Glomerular visceral epithelial cell (primary cell): ENCODE results near the gene TROAP.
"Not testable (repeated sequence)": the region's sequence is repeated elsewhere in the genome, so short reads cannot be mapped to it uniquely, and the experiment has no call there.

ENCODE experiments used
- DNase-seq: peaks from one replicate; pipeline ENCODE4 v3.0.0-alpha.2; 2016; ENCODE audit errors: extremely low spot score

Gene TROAP

GRCh38 chr12:49330631-49331379 lies 7.8 kb downstream of the TROAP start:
- DNase-seq: no peak

- DNase-seq: peak; percentile 68
Measured at GRCh38 chr12:49331380-49332222, 8.5 kb downstream of the TROAP start.

DNA sequence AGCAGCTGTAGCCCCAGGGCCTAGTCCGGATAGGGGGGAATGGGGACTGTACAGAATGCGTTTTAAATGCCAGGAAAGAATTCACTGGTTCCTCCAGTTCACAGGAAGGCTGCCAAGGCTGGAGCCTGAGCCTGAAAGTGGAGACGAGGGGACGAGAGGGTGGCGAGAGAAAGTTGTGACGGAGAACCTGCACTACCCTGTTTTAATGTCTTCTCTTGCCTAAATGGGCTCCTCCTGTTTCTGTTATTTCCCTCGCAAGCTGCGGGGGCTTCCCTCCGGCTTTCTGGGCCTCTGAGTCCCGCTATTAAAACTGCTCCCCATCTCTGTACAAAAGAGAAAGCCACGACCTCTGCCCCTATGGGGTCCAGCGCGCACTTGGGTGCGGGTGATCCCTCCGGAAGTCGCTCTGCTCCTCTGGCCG lies 9.4 kb downstream of the TROAP start:
- DNase-seq: no peak

DNA sequence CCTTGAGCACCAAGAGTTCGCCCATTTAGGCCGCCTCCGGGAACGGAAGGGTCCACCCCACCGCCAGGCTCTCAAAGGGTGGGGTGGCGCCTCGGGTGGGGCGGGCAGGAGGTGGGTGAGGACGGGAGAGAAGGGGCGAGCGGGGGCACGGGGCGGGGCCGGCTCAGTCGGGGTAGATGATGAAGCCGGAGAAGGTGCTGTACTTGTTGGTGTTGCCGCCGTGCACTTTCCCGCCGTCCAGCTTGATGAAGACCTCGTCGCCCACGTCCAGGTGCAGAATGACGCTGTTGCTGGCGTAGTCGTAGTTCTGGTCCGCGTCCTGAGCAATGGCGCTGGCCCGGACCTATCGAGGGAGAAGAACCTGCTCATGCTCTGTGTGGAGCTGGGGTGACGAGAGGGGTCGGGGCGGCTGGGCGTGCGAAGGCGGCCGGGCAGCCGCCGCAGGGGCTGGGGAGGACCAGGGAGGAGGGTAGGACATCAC lies 9.9 kb downstream of the TROAP start:
- DNase-seq: no peak

DNA sequence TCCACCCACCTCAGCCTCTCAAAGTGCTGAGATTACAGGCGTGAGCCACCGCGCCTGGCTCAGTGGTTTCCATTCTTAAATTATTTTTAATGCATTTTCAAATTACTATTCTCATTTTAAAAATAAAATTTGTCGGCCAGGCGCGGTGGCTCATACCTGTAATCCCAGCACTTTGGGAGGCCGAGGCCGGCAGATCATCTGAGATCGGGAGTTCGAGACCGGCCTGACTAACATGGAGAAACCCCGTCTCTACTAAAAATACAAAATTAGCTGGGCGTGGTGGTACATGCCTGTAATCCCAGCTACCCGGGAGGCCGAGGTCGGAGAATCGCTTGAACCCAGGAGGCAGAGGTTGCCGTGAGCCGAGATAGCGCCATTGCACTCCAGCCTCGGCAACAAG lies 10.7 kb downstream of the TROAP start:
- not testable (repeated sequence) for DNase-seq

GRCh38 chr12:49334226-49334625 lies 11.2 kb downstream of the TROAP start:
- no peak for DNase-seq

GRCh38 chr12:49334681-49335080 lies 11.6 kb downstream of the TROAP start:
- DNase-seq: no peak

GRCh38 chr12:49335118-49335954 lies 12.3 kb downstream of the TROAP start:
- no peak for DNase-seq

GRCh38 chr12:49335955-49336644 lies 13.0 kb downstream of the TROAP start:
- DNase-seq: no peak

DNA sequence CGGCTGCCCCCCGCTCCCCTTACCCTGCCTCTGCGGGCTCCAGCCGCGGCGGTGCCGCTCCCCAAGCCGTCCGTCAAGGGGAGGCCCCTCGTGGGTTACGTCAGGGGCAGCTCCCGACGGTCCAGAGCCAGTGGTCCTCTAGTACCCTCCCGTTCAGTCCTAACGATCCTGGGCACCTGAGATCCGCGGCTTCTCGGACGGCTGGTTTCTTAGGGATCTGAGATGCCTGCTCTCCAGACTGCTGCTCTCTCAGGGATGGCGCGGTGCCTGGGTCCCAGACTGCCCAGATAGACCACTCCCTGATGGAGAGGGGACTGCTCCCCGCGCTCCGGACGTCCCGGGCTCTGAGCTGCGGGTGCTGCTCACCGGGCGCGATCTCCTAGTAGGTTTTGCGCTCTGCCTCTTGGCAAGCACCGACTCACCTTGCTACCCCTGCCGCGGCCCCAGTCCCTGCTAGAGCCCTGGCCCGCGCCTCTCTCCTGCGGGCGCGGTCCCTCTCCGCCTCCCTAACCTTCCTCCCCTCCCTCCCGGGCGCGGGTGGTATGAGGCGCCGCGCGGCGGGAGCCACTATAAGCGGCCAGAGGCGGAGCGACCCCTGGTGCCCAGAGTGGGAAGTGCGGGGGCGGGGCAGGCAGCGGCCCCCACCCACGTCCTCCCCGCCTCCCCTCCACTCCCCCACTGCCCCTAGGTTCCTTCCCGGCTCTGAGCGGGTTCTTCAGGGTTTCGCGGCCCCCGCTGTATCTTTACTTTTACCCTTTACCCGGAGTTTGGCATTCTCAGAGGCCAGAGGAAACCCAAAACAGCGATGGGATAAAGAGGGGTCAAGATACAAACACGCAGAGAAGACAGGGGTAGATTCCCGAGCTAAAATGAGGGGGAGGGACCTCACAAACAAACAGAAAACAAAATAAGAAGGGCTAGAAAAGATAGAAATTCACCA lies 13.9 kb downstream of the TROAP start, which contains the start of gene C1QL4:
TSS of gene C1QL4 (minus strand) at position 544 of the 940 bp plus-strand sequence. CDS start 711 bp downstream, outside the sequence.
- DNase-seq: peak; percentile 81

DNA sequence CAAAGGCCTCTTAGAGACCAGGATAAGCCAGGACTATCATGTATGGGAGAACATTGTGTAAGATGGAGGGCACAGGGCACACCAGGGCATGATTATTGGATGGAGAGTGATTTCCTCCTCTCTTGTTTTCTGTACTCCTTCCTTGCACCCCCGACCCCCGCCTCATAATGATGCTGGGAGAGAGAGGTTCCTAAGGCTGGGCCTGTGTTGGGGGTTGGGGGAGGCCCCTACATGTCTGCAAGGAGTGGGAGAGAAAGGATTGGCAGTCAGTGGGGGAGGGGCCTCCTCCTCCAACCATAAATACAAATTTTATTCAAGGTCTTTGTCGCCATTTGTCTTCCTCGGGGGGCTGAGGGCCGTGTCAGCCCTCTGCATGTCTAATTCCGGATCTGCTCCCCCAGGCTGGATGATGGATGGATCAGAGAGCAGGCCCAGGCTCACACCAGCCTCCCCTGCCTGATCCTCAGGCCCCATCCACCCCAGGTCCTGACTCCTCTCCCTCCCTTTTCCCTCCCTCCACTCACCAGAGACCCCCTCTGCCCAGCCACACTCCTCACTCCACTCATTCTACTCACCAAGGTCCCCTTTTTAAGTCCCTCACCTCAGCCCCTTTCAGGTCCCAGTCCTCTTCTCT lies 15.9 kb downstream of the TROAP start:
- no peak for DNase-seq

DNA sequence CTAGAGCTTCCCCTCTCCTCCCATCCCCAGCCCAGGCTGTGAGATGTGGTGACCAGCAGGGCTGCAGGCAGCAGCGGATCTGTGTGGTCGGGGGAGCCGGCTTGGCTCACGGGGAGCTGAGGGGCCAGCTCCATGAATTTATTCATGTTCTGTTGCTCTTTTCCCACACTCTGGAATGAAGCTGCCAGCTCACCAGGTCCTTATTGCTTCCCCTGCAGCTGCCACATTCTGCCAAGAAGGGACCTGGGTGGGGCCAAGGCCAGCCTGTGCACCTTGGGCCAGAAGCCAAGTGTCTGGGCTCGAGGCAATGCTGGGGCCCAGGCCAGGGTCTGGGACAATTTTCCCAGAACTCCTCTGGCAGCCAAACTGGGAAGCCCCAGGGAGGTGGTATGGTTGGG lies 16.4 kb downstream of the TROAP start:
- no peak for DNase-seq

- no peak for DNase-seq
Measured at GRCh38 chr12:49340095-49340870, 17.2 kb downstream of the TROAP start.

- DNase-seq: no peak
Measured at GRCh38 chr12:49340971-49341776, 18.1 kb downstream of the TROAP start.

DNA sequence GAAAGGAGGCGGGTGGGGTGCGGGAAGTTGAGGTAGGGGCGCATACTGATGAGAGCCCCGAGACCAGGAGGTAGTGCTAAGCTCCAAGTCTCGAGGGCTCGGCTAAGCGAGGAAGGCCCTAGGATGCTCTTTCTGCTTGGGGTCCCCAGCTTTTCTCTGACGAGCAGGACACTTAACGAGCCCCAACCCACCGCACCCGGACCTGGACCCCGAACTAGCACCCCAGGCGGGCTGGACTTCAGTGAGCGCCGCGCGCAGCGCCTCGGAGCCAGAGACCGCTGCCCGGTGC lies 18.7 kb downstream of the TROAP start:
- no peak for DNase-seq

GRCh38 chr12:49342066-49342913 lies 19.2 kb downstream of the TROAP start:
- DNase-seq: peak; percentile 67
